Sigmoid colon (tissue), 4 donors: ENCODE data around the gene XAB2.

ENCODE experiments used
- POLR2A ChIP-seq, 2 donors: fragments of 450-650 bp; IDR thresholded peaks; one replicate each; pipeline ENCODE4 v1.6.1; 2016; ENCODE audit warnings: antibody characterized with exemption in 2 of 2, mild to moderate bottlenecking in 2 of 2, moderate library complexity in 2 of 2
- POLR2AphosphoS5 ChIP-seq, 4 donors: sonication (generic); formaldehyde crosslinking; IDR thresholded peaks; one replicate each; pipeline ENCODE4 v1.6.1; 2017; ENCODE audit warnings: antibody characterized with exemption in 4 of 4
- TF ChIP-seq, protein P1 (sequence below), 4 experiments: fragments of 450-650 bp in 3 of 4; fragments of 200-600 bp in 1 of 4; IDR thresholded peaks; one replicate each; pipeline ENCODE4 v1.5.1; 2016 to 2019; ENCODE audit warnings: antibody characterized with exemption in 4 of 4, mild to moderate bottlenecking in 3 of 4, moderate library complexity in 2 of 4

DNA sequence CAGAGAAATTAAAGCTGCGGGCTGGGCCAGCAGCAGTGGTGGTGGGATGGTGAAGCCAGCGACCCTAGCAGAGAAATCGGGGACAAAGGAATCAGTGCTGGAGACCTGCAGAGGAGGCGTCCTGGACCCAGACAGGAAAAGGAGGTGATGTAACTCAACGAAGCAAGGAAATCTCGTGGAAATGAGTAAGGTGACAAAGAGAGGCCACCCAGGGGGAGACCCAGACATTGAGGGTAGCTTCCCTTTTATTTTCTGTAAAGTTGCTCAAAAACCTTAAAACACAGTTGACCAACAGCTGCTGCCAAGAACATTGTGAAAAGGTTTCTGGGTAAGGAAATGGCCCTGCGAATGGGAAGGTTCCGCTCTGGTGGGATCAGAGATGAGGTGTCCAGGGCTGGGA is 26.2 kb upstream of the XAB2 start:
- TF ChIP-seq, protein P1, sequence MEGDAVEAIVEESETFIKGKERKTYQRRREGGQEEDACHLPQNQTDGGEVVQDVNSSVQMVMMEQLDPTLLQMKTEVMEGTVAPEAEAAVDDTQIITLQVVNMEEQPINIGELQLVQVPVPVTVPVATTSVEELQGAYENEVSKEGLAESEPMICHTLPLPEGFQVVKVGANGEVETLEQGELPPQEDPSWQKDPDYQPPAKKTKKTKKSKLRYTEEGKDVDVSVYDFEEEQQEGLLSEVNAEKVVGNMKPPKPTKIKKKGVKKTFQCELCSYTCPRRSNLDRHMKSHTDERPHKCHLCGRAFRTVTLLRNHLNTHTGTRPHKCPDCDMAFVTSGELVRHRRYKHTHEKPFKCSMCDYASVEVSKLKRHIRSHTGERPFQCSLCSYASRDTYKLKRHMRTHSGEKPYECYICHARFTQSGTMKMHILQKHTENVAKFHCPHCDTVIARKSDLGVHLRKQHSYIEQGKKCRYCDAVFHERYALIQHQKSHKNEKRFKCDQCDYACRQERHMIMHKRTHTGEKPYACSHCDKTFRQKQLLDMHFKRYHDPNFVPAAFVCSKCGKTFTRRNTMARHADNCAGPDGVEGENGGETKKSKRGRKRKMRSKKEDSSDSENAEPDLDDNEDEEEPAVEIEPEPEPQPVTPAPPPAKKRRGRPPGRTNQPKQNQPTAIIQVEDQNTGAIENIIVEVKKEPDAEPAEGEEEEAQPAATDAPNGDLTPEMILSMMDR (IDR thresholded peaks at IDR 0.05): no peak
- TF ChIP-seq POLR2AphosphoS5 (IDR thresholded peaks at IDR 0.05) (no peak), POLR2A (IDR thresholded peaks at IDR 0.05) (no peak)
